Measurements from ENCODE around the gene FAM3D.

Gene FAM3D

DNA sequence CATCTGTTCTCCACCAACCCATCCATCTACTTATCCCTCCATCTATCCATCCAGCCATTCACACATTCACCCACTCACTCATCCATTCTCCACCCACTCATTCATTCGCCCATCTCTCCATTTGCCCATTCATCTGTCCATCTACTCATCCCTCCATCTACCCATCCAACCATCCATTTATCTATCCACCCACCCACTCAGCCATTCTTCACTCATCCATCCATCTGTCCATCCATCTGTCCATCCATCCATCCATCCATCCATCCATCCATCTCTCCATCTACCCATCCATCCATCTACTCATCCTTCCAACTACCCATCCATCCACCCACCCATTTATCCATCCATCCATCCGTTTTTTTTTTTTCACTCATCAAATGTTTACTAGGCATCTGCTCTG is 13.9 kb downstream of the FAM3D start:
- no peak for DNase-seq

DNA sequence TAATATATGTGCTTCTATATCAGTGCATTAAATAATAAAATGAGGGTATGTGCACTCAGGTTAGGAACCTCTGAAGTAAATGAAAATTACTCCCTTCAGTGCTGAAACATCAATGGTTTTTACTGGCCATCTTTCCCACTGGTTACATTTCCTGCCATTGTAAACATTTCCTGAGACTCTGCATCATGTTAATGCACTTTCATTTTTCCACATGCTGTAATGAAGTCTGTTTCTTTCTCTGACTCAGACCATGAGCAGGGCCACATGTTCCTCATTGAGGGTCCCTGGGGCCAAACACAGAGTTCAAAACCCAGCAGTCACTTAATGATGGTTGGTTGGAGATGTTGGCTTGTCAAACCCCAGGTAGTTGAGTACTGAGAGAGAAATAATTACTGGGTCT is 15.3 kb downstream of the FAM3D start:
- no peak for DNase-seq

DNA sequence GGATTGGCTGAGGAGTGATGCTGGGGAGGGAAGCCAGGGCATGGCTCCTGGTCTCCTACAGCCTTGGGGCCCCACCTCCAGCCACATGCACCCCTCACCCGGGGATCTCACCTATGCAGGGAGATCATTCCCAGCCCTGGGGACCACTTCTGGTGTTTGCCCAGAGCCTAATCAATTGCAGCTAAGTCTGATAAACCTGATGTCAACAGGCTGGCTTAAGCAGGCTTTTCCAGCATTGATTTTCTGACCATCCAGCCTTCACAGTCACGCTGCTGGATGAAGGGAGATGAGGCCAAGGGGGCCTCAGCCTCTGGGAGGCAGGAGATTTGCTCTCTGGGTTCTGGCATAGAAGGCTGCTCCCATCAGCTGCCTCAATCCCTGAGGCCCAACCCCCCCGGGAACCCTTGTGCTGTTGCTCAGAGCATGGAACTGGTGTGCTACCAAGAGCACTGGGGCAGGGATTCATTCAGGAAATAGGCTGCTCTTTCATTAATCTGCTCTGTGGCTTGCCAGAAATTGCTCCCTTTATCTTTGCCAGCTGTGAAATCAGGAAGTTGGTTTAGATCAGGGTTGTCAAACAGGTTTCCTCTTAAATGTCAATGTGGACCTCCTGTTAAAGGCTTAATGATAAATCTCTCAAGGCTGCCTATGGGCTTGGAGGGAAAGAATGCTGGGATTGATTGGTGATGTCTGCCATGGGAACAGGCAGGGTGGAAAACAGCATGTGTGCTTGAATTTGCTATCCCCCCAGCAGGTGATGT is 19.0 kb downstream of the FAM3D start:
- no peak for DNase-seq

DNA sequence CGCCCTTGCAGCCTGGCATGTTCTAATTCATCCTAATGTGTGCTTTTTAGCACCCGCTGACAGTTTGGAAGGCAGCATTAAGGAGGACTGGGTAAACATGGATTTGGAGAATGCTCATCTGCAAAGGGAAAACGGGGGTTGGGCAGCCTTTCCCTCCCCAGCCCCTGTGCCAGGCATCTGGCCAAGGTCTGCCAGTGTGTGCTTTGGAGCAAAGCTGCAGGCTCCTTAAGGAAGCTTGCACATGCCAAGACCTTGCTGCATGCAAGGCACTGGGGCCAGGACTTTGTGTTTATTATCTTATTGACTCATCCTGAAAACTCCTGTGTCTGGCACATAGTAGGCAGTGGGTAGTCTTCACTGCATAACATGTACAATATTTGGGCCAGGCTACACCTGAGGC is 20.1 kb downstream of the FAM3D start:
- DNase-seq, result no peak

DNA sequence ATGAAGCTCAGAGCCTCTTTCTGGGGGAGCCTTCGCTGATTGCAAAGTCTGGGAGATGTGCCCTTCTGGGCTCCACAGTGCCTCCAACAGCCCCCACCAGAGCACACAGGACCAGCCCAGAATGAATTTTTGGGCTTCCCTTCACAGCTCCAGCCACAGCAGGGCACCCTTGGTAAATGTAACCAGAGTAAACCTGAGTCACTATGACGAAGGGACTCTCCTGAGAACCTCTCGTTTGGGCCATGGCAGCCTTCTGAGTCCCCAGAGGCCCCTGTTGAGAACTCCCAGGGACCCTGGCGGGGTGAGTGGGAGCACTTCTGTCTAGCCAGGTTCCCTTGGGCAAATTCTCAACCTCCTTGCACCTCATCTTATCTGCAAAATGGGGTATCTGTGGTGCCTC is 20.8 kb downstream of the FAM3D start:
- no peak for DNase-seq

DNA sequence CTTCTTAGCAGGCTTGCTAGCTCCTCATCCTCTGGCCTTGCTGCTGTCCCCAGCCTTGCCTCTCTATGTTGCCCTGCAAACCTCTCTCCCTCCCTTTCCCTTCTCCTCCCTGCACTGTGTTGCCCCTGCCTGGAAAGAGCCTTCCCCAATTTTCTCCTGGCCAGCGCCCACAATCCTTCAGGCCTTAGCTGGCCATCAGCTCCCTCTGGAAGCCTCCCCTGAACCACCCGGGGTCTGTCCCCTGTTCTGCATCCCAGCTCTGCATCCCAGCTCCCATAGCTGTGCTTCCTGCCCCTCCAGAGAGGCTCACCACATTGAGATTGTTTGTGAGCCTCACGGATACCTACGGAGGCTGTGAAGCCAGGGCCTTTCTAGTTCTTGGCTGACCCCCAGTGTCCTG is 23.7 kb downstream of the FAM3D start:
- DNase-seq, result no peak

DNA sequence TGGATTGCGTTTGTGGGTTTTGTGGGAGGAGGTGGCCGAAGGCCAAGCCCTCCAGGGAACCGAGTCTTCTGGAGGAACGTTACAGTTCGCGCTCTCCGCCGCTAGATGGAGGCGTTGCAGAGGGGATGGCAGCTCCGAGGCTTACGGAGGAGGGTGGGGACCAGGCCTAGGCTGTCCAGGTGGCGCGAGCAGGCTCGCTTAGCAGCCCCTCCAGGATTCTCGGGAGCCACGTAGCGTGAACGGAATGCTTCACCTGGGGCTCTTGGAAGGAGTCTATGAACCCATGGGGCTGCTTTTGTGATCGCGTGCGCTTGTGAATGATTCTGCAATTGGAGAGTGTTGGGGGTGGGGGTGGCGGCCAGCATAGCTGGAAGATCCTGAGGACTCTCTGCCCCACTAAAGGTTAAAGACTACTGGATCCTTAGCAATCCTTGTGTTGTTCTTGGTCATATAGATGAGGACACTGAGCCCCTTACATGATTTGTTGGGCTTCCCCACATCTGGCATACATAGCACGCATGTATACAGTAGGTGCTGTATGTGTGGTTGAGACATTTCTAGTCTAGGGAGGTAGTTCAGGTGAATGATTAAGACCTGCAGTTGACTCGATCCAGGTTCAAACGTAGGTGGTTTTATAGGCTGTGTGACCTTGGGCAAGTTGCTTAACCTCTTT is 25.7 kb downstream of the FAM3D start:
- peak; percentile 4 for DNase-seq

DNA sequence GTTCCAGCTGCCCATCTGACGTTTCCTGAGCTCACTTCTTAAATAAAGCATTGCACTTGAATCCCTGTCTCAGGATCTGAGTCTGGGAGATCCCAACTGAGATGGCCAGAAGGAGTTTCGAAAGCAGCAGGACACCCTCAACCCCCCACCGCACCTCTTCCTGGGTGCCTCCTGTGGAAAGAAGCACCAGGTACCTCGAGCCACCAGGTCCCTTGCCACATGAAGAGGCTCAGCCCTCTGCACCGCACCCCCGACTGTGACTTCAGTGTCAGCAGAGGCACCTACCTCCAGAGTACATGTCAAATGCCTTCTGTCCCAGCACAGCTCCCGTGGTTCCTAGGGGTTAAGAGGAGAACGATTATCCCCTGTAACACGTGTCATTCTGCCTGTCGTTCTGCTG is 26.7 kb downstream of the FAM3D start:
- no peak for DNase-seq

DNA sequence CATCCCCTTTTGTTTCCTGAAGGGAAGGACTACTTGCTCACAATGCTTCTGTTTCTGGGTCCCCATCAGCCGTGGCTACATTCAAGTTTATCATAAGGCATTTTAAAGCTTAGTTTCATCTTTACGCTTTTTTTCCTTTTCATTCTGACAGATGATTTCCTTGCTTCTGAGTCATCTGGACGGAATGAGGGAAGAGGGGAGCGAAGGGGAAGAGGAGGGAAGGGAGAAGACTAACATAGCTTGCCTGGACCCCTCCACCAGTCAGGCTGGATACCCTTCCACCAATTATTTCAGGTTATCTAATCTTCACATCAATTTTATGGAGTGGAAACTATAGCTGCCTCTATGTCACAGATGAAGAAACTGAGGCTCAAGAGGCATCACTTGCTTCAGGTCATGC is 27.6 kb downstream of the FAM3D start:
- no peak for DNase-seq

DNA sequence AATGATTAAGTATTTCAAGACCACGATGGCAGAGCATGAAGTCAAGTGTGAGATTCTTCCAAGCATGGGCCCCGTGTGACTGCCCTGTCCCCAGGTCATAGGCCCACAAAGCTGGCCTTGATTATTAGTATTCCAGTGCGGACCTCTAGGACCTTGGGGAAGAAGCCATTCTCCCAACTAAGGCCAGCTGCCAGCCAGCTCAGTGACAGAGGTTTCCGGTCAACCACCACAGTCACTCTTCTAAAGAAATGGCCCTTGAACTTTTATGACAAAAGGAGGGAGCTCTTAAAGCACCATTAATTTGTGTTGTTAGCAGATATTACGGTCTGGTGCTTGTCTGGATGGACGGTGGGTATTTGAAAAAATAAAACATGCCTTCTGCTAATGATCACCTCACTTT is 28.0 kb downstream of the FAM3D start:
- no peak for DNase-seq

DNA sequence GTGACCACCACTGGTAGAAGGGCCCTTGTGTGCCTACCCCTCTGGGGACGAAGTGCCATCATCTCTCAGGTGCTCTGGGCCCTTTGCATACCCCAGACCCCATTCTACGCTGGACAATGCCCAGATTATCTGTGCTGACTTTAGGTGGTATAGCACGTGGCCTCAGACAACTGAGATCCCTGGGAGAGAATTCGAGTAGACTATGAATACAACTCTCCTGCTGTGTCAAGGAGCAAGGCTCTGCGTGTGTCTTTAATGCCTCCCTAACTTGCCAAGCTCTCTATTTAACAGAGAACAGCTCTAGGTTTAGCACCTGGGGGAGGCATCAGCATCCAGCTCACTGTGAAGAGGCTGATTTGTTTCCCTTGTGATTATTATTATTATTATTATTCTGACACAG is 29.1 kb downstream of the FAM3D start:
- DNase-seq, result no peak

DNA sequence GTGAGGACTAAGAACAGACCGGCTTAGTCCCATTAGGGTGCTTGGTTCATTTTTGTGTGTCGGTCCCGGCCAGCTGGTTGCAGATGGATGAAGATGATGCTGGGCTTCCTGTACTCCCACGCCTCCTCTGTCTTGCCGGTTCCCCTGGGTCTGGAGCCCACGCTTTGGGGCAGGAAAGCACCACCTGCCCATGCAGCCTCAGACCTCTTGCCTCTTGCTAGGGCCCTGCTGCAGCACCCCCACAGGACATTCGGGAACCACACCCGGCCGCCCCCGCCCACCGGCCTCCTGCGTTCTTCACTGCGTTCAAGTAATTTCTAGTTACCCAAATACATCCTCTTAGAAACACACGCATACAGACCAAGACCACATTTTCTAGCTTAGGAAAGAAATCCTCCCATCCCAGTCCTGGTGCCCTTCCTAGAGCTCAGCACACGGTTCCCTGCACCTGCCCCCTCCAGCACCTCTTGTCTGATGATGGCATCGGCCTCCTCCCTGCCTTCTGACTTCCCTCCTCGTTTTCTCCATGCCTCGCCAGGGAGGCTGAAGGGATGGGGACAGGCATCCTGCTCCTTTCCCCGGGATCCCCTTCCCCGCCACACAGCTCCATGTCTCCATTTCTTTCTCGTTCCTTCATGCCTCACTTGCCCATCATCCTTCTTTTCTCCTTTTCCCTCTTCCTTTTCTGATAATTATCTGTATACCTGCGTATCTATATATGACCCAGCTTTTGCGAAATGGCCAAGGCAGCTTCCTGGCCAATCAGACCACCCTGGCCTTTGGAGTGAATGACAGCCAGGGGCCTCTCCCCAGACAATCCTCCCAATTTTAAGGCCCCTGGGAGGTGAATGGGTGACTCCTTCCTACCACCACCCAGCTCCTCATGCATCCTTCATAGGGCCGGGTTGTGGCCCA is 30.9 kb downstream of the FAM3D start:
- no peak for DNase-seq

DNA sequence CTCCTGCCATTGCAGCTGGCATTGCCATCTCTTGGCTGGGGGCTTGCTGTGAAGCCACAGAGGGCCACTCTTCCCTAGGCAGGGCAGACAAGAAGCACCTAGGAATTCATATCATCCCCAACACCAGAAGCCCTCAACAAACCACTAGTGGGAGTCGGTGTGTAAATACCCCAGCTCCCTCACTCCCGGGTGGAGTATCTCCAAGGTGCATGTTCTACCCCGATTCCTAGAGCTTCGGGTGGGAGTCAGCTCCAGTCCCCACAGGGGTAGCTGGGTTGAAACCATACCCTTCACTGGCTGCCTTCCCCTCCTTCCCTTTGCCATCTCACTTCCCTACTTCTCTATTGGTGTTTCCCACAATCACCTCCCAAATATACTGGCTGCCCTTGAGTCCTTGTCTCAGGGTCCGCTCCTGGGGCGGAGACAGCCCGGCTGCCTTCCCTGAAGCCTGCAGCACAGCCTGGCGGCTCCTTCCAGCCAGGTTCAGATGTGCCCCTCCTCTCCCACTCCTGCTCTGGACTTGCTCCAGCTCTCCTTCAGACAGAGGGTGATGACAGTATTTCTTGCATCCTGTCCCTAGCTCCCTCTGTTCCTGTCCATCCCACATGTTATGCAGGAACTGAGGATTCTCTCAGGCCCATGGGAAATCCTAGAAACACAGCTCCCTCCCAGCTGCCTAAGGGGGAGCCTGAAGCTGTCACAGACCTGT is 33.3 kb downstream of the FAM3D start:
- no peak for DNase-seq

DNA sequence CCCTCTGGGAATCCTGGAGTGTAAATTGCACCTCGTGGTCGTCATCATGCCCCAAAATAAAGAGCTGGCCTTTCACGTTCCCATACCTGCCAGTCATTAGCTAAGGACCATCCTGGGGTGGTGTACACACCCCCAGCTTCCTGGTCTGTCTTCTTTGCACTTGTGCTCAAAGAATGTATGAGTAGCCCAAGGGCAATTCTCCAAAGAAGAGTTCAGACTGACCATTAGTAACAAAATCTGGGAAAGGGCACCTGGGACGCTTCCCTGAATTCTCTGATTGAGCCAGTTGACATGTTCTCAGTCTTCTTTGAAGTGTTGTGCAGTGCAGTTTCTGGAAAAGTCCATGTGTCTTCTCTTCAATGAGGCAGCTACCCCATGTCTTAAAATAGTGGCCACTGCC is 34.8 kb downstream of the FAM3D start:
- DNase-seq, result no peak

DNA sequence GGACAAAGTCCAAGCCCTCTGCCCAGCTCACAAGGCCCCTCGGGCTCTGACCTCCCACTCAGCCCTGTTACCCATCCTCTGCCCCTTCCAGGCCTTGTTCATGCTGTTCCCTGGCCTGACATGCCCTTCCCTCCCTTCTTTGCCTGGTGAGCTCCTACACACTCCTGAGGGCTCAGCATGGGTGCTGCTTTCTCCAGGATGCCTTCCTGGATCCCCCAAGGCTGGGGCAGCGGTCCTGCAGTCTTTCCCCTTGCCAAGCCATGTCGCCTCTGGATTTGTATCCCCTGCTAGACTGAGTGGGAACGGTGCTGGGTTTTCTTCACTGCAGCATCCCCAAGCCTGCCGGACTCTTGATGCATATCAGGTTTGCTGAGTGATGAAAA is 35.9 kb downstream of the FAM3D start:
- DNase-seq, result no peak

DNA sequence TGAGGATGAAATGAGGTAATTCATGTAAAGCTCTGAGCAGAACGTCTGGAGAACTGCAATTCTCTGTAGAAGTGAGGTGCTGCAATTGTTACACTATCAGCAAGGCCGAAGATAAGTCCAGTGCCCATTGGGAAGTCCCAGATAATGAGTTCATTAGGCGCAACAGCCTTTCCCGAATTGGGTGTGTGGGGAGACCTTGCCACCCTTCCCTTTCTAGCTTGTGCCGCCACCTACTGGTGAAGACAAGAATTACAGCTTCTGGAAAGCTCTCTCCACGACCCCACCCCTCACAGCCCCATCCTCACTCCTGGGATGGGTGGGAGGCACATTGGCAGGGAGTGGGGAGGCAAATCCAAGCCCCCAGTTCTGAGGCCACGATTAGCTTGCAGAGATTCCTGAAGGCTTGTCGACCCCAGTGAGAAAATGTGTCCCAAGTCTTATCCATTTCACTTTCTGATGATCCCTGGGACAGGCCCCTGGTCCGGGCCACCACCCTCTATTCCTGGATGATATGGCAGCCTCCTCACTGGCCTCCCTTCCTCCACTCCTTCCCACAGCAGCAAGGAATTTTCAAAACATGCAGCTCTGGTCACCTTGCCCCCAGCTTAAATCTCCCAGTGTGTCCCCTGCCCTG is 36.4 kb downstream of the FAM3D start:
- DNase-seq, result peak; percentile 24

DNA sequence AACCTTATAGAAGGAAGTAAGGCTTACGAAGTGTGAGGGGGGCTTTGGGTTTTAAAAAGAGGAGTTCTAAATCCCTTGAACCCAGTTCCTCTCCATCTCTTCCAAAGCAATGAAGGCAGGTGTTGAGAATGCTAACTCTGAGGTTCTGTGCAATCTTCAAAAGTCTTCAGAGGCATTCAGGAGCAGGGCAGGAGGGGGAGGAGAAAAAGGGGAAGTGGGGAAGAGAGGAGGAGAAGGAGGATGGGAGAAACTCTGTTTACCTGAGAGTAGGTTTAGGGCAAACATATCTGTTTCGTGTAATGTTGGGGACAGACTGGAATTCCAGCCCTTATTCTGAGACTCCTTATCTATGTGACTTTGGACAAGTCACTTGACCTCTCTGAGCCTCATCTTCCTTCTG is 36.9 kb downstream of the FAM3D start:
- no peak for DNase-seq

DNA sequence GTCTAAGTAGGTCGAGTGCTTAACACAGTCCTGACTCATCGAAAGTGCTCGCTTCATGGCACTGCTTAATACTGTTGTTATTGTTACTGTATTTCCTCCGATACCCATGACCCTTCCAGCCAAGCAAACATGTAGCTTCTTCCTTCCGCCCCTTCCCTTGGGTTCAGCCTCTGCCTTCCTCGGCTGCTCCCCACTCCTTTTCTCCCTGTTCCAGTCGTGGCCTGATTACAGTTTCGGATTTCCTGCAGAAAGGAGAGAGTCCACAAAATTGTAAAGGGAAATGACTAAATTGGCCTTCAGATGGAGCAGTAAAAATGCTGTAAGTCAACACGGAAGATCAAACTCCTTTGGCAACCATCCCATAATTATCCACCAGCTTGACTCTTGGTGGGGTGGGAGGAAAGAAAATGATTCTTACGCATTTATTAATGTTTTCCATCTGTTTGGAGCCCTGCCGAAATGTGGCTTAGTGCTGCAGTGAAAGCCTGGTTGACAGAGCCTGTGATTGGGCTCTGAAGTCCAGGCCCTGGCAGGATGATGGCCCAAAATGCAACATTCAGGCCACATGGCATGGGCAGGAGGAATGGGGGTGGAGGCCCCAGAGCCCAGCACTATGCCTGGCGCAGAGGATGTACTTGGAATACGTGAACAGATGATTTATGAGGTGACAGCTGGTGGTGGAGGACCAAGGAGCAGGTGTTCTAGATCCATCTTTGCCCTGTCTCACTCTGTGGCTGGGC is 37.6 kb downstream of the FAM3D start:
- DNase-seq, result no peak

DNA sequence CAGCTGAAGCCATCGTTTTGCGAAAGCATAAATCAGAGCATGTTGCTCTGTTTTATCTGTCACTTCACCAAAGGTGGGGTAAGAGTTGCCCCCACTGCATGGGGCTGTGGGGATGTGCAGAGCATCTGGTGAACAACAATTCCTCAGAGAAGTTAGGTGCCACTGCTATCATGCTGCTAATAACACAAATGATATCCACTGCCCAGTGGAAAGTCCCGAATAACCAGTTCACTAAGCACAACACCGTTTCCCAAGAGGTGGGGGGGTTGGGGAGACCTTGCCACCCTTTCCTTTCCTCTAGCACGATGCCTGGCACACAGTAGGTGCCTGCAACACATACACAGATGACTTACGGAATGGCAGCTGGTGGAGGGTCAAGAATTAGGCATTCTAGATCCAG is 38.6 kb downstream of the FAM3D start:
- DNase-seq, result no peak

DNA sequence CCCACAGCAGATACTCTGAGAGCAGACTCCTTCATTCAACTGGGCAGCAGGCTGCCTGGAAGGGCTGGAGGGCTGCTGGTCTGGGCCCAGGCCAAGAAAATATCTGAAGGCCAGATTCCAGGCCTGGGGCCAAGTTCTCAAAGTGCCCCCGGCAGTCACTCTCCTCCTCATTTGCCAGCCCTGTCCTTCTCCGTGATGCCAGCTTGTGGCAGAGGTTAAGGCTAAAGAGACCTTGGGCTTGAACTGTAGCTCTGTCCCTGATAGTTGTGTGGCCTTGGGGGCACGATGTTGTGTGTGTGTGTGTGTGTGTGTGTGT is 39.0 kb downstream of the FAM3D start:
- no peak for DNase-seq

DNA sequence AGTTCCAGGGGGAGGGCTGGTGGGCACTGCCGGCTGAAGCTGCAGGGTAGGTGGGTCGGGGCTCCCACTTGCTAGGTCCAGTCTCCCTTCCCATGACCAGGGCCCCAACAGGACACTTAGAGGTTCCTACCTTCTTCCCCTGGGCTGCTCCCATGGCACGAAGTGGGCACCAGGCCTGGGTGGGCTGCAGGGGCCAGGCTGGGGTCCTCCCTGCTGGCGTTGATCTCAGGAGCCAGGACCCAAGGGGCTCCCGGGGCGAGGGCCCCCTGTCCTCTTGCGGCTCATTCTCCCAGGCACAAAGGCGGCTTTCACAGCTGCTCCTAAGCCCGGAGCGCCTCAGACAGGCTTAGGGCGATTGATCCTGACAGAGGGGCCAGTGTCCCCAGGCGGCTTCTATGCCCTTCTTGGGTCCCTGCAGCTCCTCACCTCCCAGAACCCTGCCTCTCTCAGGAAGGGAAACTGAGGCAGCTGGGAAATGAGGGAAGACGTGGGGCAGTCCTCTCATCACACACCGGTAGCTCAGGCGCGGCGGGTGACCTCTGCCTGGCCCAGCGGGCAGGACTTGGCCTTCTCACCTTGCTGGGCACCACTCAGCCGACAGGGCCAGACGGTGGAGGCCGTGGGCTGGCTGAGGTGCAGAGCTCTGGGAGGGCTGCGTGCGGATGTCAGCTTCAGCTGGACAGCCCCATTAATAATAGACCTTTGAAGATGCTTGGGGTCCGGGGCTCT is 39.6 kb downstream of the FAM3D start:
- DNase-seq, result no peak

Measured in GDM1 (cell line).